HK-2 (cell line): Measurements from ENCODE around the gene TAS1R2.

Source experiments
- DNase-seq: peaks from one replicate; pipeline ENCODE4 v3.0.0-alpha.2; 2018; ENCODE audit not compliant: unreplicated experiment

The TAS1R2 gene

GRCh38 chr1:18802231-18802630, 57.2 kb downstream of the TAS1R2 start:
- DNase-seq: no peak

- no peak for DNase-seq
Observed at GRCh38 chr1:18800258-18800657, 59.2 kb downstream of the TAS1R2 start.

GRCh38 chr1:18799454-18799853, 60.0 kb downstream of the TAS1R2 start:
- DNase-seq: no peak

GRCh38 chr1:18798946-18799345, 60.5 kb downstream of the TAS1R2 start:
- DNase-seq: no peak

GRCh38 chr1:18798533-18798932, 60.9 kb downstream of the TAS1R2 start:
- no peak for DNase-seq

- no peak for DNase-seq
Observed at GRCh38 chr1:18796950-18797349, 62.5 kb downstream of the TAS1R2 start.

GRCh38 chr1:18795002-18795689, 64.3 kb downstream of the TAS1R2 start:
- DNase-seq: no peak

GRCh38 chr1:18794561-18794960, 64.9 kb downstream of the TAS1R2 start:
- no peak for DNase-seq

- no peak for DNase-seq
Observed at GRCh38 chr1:18794051-18794450, 65.4 kb downstream of the TAS1R2 start.

- no peak for DNase-seq
Observed at GRCh38 chr1:18793164-18793563, 66.3 kb downstream of the TAS1R2 start.

GRCh38 chr1:18792747-18793146, 66.7 kb downstream of the TAS1R2 start:
- DNase-seq: no peak
